Ishikawa (cell line): ENCODE results near the gene WNT2.

ENCODE experiments used
- CEBPB ChIP-seq: IDR thresholded peaks from 2 replicates; pipeline ENCODE4 v1.6.1; 2012
- CREB1 ChIP-seq: IDR thresholded peaks from 2 replicates; pipeline ENCODE4 v1.6.1; 2012; ENCODE audit warnings: low read depth
- EGR1 ChIP-seq: IDR thresholded peaks from 2 replicates; pipeline ENCODE4 v1.6.1; 2012
- EP300 ChIP-seq: IDR thresholded peaks from 2 replicates; pipeline ENCODE4 v1.6.1; 2012; ENCODE audit warnings: borderline replicate concordance
- FOXM1 ChIP-seq: IDR thresholded peaks from 2 replicates; pipeline ENCODE4 v1.6.1; 2012; ENCODE audit warnings: low read depth, borderline replicate concordance
- MAX ChIP-seq: IDR thresholded peaks from 2 replicates; pipeline ENCODE4 v1.6.1; 2012
- NFIC ChIP-seq: IDR thresholded peaks from 2 replicates; pipeline ENCODE4 v1.6.1; 2012
- RAD21 ChIP-seq: IDR thresholded peaks from 2 replicates; pipeline ENCODE4 v1.6.1; 2012; ENCODE audit warnings: low read depth
- REST ChIP-seq: IDR thresholded peaks from 2 replicates; pipeline ENCODE4 v1.6.1; 2012; ENCODE audit warnings: low read depth, mild to moderate bottlenecking
- TAF1 ChIP-seq: IDR thresholded peaks from 2 replicates; pipeline ENCODE4 v1.6.1; 2012; ENCODE audit warnings: low read depth, mild to moderate bottlenecking
- TCF12 ChIP-seq: IDR thresholded peaks from 2 replicates; pipeline ENCODE4 v1.6.1; 2012; ENCODE audit warnings: low read depth
- TEAD4 ChIP-seq: IDR thresholded peaks from 2 replicates; pipeline ENCODE4 v1.6.1; 2012
- USF1 ChIP-seq: IDR thresholded peaks from 2 replicates; pipeline ENCODE4 v1.6.1; 2012
- YY1 ChIP-seq: IDR thresholded peaks from 2 replicates; pipeline ENCODE4 v1.6.1; 2012; ENCODE audit warnings: low read depth
- ZBTB7A ChIP-seq: IDR thresholded peaks from 2 replicates; pipeline ENCODE4 v1.6.1; 2012; ENCODE audit warnings: low read depth

The WNT2 gene

GRCh38 chr7:117241088-117241487, 81.8 kb downstream of the WNT2 start:
- TF ChIP-seq ZBTB7A (no peak), USF1 (no peak), REST (no peak), TEAD4 (no peak), TCF12 (no peak), EP300 (no peak), CREB1 (no peak), YY1 (no peak), TAF1 (no peak), EGR1 (no peak), RAD21 (no peak)

GRCh38 chr7:117238937-117239336, 83.9 kb downstream of the WNT2 start:
- TF ChIP-seq CEBPB, result no peak
- TF ChIP-seq NFIC, result no peak
- no peak for TF ChIP-seq YY1
- TF ChIP-seq TCF12, result no peak
- TF ChIP-seq CREB1, result no peak
- TF ChIP-seq RAD21, result no peak
- TF ChIP-seq EP300, result no peak
- TF ChIP-seq USF1, result no peak
- no peak for TF ChIP-seq REST
- TF ChIP-seq TAF1, result no peak
- no peak for TF ChIP-seq EGR1
- TF ChIP-seq MAX, result no peak
- no peak for TF ChIP-seq FOXM1
- TF ChIP-seq TEAD4, result no peak
- no peak for TF ChIP-seq ZBTB7A

GRCh38 chr7:117238472-117238871, 84.4 kb downstream of the WNT2 start:
- no peak for TF ChIP-seq TEAD4
- TF ChIP-seq EP300, result no peak
- TF ChIP-seq CEBPB, result no peak
- TF ChIP-seq YY1, result no peak
- no peak for TF ChIP-seq REST
- no peak for TF ChIP-seq ZBTB7A
- no peak for TF ChIP-seq USF1
- no peak for TF ChIP-seq CREB1

- TF ChIP-seq USF1 (no peak), TEAD4 (no peak), EP300 (no peak), REST (no peak), EGR1 (no peak), YY1 (no peak), TAF1 (no peak), ZBTB7A (no peak), MAX (no peak), FOXM1 (no peak), TCF12 (no peak), RAD21 (no peak)
Measured at GRCh38 chr7:117237646-117238045, 85.2 kb downstream of the WNT2 start.
